ENCODE data around the gene ENTPD3.

ENTPD3 gene

DNA sequence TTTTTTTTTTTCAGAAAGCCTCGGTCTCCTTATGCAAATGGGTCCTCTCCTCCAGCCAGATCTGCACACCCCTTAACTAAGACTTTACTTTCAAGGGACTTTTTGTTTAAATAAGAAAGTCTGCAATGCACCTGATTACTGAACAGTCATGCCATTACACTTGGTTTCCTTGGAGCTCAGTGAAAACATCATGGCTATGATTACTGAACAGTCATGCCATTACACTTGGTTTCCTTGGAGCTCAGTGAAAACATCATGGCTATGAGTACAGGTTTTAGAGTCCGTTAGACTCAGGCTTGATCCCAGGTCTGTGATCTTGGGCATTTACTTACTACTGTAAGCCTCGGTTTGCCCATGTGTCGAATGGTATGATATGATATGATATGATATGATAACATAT lies 10.1 kb downstream of the ENTPD3 start:
- TF ChIP-seq PAX5 (IDR thresholded peaks at IDR 0.05; ENCODE audit: insufficient read depth, low read length, severe bottlenecking) (no peak), POLR2AphosphoS5 (IDR thresholded peaks at IDR 0.05; ENCODE audit: low read depth, low read length) (no peak), SPI1 (IDR thresholded peaks at IDR 0.05; ENCODE audit: low read depth, low read length) (no peak), POU2F2 (IDR thresholded peaks at IDR 0.05; ENCODE audit: low read depth, low read length) (no peak), POLR2A (IDR thresholded peaks at IDR 0.05; ENCODE audit: low read depth, low read length) (no peak), TAF1 (IDR thresholded peaks at IDR 0.05; ENCODE audit: low read depth, low read length) (no peak)
- DNase-seq (ENCODE audit: insufficient read length, low spot score) (no peak), FAIRE-seq (no peak)

DNA sequence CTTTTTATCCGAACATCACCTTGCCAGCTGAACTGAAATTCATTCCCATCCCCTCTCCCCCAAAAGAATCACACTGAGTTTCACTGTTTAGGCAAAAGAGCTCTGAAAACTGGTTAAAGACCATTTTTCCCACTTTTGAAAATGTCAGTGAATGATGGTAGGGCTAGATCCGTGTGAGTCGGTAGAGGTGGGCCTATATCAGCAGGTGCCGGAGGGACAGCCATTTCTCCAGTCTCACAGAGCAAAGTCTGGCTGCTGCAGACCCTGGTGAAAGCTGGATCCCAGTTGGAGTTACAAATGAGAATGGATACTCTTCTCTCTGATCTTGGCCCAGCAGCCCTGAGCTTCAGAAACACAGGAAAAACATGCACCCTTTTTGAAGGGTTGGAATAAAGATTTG lies 10.9 kb downstream of the ENTPD3 start:
- TF ChIP-seq SPI1 (IDR thresholded peaks at IDR 0.05; ENCODE audit: low read depth, low read length): no peak
- no peak for TF ChIP-seq POLR2AphosphoS5 (IDR thresholded peaks at IDR 0.05; ENCODE audit: low read depth, low read length)
- TF ChIP-seq TAF1 (IDR thresholded peaks at IDR 0.05; ENCODE audit: low read depth, low read length): no peak
- no peak for TF ChIP-seq PAX5 (IDR thresholded peaks at IDR 0.05; ENCODE audit: insufficient read depth, low read length, severe bottlenecking)
- no peak for TF ChIP-seq POU2F2 (IDR thresholded peaks at IDR 0.05; ENCODE audit: low read depth, low read length)
- TF ChIP-seq POLR2A (IDR thresholded peaks at IDR 0.05; ENCODE audit: low read depth, low read length): no peak
- FAIRE-seq (no peak), DNase-seq (ENCODE audit: insufficient read length, low spot score) (no peak)

DNA sequence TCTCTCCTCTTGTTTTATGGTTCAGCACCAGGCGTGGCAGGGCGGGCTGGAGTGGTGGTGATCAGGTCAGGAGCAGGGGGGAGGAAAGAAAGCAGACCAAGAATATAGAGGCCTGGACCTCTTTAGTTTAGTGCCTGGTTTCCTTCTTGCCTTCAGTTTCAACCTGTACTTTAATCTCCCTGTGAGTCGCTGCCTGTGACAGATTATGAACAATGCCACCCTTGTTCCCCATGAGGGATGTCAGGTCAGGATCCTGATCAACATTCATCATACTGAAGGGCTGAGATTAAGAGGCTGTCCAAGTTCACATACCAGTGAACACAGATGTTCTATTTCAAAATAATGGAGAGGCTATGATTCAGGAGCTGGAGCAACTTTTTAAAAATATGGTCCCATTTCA lies 11.4 kb downstream of the ENTPD3 start:
- TF ChIP-seq TAF1 (IDR thresholded peaks at IDR 0.05; ENCODE audit: low read depth, low read length) (no peak), POLR2AphosphoS5 (IDR thresholded peaks at IDR 0.05; ENCODE audit: low read depth, low read length) (no peak), POU2F2 (IDR thresholded peaks at IDR 0.05; ENCODE audit: low read depth, low read length) (no peak), SPI1 (IDR thresholded peaks at IDR 0.05; ENCODE audit: low read depth, low read length) (no peak), PAX5 (IDR thresholded peaks at IDR 0.05; ENCODE audit: insufficient read depth, low read length, severe bottlenecking) (no peak), POLR2A (IDR thresholded peaks at IDR 0.05; ENCODE audit: low read depth, low read length) (no peak)
- no peak for FAIRE-seq

DNA sequence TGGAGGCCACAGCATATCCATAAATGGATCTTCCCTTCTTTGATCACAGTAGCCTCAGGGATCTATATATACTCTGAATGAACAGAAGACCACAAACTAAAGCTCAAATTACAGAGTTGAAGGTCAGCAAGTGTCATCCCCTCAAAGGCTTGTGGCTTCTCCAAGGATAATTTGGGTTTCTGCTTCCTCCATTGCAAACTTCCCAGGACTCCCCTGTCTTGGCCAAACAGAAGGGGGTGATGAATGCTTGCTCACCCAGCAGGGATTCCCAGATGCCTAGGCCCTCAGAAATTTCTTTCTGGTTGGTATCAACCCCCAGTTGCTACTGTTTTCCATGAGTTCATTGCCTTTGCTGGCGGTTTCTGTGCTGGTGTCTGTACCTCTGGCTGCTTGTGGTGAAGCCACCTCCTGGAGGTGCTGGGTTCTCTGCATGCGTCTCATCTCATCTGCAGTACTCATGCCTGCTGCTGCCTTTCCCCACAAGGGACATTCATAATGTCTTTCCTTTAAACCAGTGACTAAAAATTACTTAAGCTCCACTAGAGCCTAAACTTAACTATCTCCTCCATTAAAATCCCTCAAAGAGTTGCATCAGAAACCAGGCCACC lies 17.7 kb downstream of the ENTPD3 start:
- DNase-seq (ENCODE audit: insufficient read length, low spot score) (no peak), FAIRE-seq (no peak)
- TF ChIP-seq PAX5 (IDR thresholded peaks at IDR 0.05; ENCODE audit: insufficient read depth, low read length, severe bottlenecking) (no peak), POLR2A (IDR thresholded peaks at IDR 0.05; ENCODE audit: low read depth, low read length) (no peak), POLR2AphosphoS5 (IDR thresholded peaks at IDR 0.05; ENCODE audit: low read depth, low read length) (no peak), SPI1 (IDR thresholded peaks at IDR 0.05; ENCODE audit: low read depth, low read length) (no peak), TAF1 (IDR thresholded peaks at IDR 0.05; ENCODE audit: low read depth, low read length) (no peak)

More for the DNA sequence above, 11.4 kb downstream of the ENTPD3 start:
- no peak for DNase-seq (ENCODE audit: insufficient read length, low spot score)

DNA sequence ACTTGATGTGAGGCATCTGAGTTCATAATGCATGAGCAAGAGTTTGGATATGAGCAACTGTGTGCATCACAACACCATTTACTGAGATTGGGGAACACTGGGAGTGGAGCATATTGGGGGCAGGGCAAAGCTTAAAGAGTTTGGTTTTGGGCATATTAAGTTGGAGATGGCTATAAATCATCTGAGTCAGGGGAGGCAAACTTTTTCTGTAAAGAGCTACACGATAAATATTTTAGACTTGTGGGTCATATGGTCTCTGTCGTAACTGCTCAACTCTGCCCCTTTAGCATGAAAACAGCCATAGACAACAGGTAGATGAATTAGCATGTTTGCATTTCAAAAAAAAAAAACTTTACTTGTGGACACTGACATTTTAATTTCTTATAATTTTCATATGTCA lies 20.0 kb downstream of the ENTPD3 start:
- FAIRE-seq (no peak), DNase-seq (ENCODE audit: insufficient read length, low spot score) (no peak)
- no peak for TF ChIP-seq TAF1 (IDR thresholded peaks at IDR 0.05; ENCODE audit: low read depth, low read length)
- TF ChIP-seq POLR2A (IDR thresholded peaks at IDR 0.05; ENCODE audit: low read depth, low read length): no peak
- TF ChIP-seq POLR2AphosphoS5 (IDR thresholded peaks at IDR 0.05; ENCODE audit: low read depth, low read length): no peak
- no peak for TF ChIP-seq SPI1 (IDR thresholded peaks at IDR 0.05; ENCODE audit: low read depth, low read length)
- no peak for TF ChIP-seq POU2F2 (IDR thresholded peaks at IDR 0.05; ENCODE audit: low read depth, low read length)
- no peak for TF ChIP-seq PAX5 (IDR thresholded peaks at IDR 0.05; ENCODE audit: insufficient read depth, low read length, severe bottlenecking)

DNA sequence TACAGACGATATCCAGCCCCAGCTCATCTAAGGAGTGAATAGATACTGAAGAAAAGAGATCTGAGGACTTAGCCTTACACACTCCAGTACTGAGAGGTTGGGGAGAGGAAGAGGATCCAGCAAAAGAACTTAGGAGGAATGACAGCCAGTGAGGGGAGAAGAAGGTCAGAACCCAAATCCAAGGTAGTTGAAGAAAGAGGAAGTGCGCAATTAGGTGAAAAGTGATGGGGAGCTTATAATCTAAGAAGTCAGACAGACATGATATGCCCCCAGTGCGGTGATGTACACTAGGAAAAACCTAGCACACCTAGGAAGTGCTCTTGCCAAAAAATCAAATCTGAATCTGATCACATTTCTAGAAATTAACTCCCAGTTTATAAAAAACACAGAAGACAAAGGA lies 20.6 kb downstream of the ENTPD3 start:
- FAIRE-seq (no peak), DNase-seq (ENCODE audit: insufficient read length, low spot score) (no peak)
- TF ChIP-seq SPI1 (IDR thresholded peaks at IDR 0.05; ENCODE audit: low read depth, low read length) (peak; percentile 66), POLR2AphosphoS5 (IDR thresholded peaks at IDR 0.05; ENCODE audit: low read depth, low read length) (no peak), PAX5 (IDR thresholded peaks at IDR 0.05; ENCODE audit: insufficient read depth, low read length, severe bottlenecking) (no peak), POLR2A (IDR thresholded peaks at IDR 0.05; ENCODE audit: low read depth, low read length) (no peak), TAF1 (IDR thresholded peaks at IDR 0.05; ENCODE audit: low read depth, low read length) (no peak), POU2F2 (IDR thresholded peaks at IDR 0.05; ENCODE audit: low read depth, low read length) (no peak)

DNA sequence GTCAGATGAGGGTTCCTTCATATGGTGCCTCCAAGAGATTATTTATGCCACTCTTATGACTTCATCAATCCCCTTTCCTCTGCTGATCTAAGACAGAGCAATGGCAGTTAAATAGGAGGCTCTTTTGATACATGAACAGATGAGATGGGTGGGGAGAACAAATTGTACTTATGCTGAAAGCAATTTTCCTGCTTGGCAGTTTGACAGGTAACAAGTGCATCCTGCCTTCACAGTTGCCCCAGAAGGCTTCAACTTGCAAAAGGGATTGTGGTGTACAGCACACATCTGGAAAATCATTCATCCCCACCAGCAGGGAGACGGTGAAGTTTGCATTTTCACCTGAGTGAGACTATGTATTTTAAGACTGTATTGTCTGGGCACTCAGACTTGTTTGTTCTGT lies 27.3 kb downstream of the ENTPD3 start:
- TF ChIP-seq TAF1 (IDR thresholded peaks at IDR 0.05; ENCODE audit: low read depth, low read length): no peak
- no peak for TF ChIP-seq SPI1 (IDR thresholded peaks at IDR 0.05; ENCODE audit: low read depth, low read length)
- no peak for TF ChIP-seq PAX5 (IDR thresholded peaks at IDR 0.05; ENCODE audit: insufficient read depth, low read length, severe bottlenecking)
- no peak for TF ChIP-seq POLR2A (IDR thresholded peaks at IDR 0.05; ENCODE audit: low read depth, low read length)
- TF ChIP-seq POU2F2 (IDR thresholded peaks at IDR 0.05; ENCODE audit: low read depth, low read length): no peak
- TF ChIP-seq POLR2AphosphoS5 (IDR thresholded peaks at IDR 0.05; ENCODE audit: low read depth, low read length): no peak
- DNase-seq (ENCODE audit: insufficient read length, low spot score) (no peak), FAIRE-seq (no peak)

DNA sequence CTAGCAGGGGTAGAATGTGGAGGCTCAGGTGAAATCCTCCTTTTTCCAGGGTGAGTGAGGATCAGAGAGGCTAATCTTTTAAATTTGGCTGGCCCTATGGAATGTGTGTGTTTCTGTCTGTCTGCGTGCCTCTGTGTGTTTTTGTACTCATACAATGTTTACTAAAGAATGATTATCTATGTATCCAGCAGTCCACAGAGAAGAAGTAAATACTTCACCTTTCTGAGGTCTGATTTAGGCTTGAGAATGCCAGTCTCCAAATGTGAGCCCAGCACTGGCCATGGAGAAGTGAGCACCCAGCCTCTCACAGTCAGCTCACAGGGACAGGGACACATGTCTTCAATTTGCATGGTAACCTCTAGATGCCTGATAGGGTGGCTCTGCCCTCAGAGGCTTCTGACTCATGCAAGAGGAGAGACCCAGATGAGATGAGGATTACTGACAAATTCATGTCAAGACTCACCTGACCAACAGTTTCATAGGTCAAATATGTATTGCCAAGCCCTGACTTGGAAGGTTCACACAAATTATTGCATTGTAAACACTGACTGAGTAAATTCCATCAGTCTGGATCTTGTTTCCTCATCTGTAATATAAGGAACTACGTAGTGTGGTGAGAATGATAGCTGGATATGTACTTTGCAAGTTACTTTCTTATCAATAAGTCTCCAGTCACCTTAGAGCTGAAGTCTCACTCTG lies 31.0 kb downstream of the ENTPD3 start:
- FAIRE-seq: no peak
- DNase-seq (ENCODE audit: insufficient read length, low spot score): no peak
- no peak for TF ChIP-seq PAX5 (IDR thresholded peaks at IDR 0.05; ENCODE audit: insufficient read depth, low read length, severe bottlenecking)
- TF ChIP-seq POLR2A (IDR thresholded peaks at IDR 0.05; ENCODE audit: low read depth, low read length): no peak
- TF ChIP-seq TAF1 (IDR thresholded peaks at IDR 0.05; ENCODE audit: low read depth, low read length): no peak
- TF ChIP-seq POLR2AphosphoS5 (IDR thresholded peaks at IDR 0.05; ENCODE audit: low read depth, low read length): no peak
- TF ChIP-seq SPI1 (IDR thresholded peaks at IDR 0.05; ENCODE audit: low read depth, low read length): no peak
- no peak for TF ChIP-seq POU2F2 (IDR thresholded peaks at IDR 0.05; ENCODE audit: low read depth, low read length)

DNA sequence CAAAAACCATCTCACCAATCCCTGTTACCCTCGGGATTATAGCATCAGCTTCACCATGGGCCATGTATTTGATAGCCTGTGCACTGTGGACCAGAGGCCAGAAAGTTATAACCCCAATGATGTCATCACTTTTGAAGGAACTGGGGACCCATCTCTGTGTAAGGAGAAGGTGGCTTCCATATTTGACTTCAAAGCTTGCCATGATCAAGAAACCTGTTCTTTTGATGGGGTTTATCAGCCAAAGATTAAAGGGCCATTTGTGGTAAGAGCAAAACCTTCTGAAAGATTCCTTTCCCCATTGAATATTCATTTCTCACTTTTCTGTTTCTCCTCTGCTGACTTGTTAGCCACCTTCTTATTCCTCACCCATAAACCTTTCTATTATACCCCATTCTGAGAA lies 35.9 kb downstream of the ENTPD3 start:
- DNase-seq (ENCODE audit: insufficient read length, low spot score): no peak
- no peak for FAIRE-seq
- TF ChIP-seq SPI1 (IDR thresholded peaks at IDR 0.05; ENCODE audit: low read depth, low read length): no peak
- TF ChIP-seq PAX5 (IDR thresholded peaks at IDR 0.05; ENCODE audit: insufficient read depth, low read length, severe bottlenecking): no peak
- no peak for TF ChIP-seq POLR2AphosphoS5 (IDR thresholded peaks at IDR 0.05; ENCODE audit: low read depth, low read length)
- no peak for TF ChIP-seq POLR2A (IDR thresholded peaks at IDR 0.05; ENCODE audit: low read depth, low read length)
- no peak for TF ChIP-seq TAF1 (IDR thresholded peaks at IDR 0.05; ENCODE audit: low read depth, low read length)
- TF ChIP-seq POU2F2 (IDR thresholded peaks at IDR 0.05; ENCODE audit: low read depth, low read length): no peak
